Activated naive CD8-positive, alpha-beta T cell treated with anti-CD3 and anti-CD28 coated beads, Interleukin-2, amount 50 U/mL, for 16 hours (primary cell): ENCODE results near the gene PJA1.
A peak's percentile ranks its signal among the peaks of the same experiment; 100 is the strongest.

Experiments used
- DNase-seq: peaks from one replicate; pipeline ENCODE4 v3.0.0-alpha.2; 2020; ENCODE audit warnings: low read depth, low spot score

Gene PJA1, protein sequence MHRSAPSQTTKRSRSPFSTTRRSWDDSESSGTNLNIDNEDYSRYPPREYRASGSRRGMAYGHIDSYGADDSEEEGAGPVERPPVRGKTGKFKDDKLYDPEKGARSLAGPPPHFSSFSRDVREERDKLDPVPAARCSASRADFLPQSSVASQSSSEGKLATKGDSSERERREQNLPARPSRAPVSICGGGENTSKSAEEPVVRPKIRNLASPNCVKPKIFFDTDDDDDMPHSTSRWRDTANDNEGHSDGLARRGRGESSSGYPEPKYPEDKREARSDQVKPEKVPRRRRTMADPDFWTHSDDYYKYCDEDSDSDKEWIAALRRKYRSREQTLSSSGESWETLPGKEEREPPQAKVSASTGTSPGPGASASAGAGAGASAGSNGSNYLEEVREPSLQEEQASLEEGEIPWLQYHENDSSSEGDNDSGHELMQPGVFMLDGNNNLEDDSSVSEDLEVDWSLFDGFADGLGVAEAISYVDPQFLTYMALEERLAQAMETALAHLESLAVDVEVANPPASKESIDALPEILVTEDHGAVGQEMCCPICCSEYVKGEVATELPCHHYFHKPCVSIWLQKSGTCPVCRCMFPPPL

DNA sequence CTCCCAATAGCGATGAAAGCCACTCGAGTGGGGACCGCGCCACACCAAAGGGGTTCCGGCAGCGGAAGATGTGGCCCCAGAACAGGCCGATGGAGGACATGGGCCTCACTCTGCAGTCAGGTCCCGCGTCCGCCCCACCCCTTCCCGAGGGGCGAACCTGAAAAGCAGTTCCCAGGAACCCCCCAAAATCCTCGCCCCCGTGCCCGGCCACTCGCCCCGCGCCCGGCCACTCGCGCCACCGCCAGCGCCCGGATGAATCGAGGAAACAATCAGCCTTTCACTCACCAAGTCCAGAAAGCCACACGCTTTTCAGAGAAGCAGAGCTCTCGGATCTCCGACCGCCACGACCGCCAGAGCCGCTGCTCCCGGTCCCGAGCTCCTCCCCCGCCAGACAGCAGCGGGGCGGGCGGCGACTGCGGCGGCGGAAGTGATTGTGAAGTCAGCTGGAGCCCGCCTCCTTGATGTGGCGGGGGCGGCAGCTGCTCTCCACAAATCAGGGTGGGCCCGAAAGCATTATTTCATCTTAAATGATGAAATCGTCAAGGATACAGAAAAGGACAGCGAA lies at the start of gene PJA1:
Gene PJA1 (minus strand): TSS at position 367 of the 565 bp plus-strand sequence. CDS start 2,380 bp downstream, outside the sequence.
- peak; percentile 27 for DNase-seq

DNA sequence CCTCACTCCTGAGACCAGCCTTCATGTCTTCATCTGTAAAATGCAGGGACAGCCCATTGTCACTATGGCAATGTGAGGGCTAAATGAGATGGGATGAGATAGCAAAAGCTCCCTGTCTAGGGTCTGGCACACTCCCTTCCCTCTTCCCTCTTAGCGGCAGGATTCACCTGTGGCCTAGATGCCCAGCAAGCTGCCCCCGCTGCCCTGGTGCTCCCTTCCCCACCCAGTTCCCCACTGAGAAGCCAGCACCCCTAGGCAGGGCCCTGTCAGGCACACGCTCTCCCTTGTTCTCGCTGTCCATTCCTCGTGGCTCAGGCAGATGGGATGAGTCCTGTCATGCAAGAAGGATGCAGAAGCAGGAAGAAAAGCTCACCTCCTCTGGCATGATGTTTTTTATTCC lies 49.2 kb upstream of the PJA1 start:
- no peak for DNase-seq

DNA sequence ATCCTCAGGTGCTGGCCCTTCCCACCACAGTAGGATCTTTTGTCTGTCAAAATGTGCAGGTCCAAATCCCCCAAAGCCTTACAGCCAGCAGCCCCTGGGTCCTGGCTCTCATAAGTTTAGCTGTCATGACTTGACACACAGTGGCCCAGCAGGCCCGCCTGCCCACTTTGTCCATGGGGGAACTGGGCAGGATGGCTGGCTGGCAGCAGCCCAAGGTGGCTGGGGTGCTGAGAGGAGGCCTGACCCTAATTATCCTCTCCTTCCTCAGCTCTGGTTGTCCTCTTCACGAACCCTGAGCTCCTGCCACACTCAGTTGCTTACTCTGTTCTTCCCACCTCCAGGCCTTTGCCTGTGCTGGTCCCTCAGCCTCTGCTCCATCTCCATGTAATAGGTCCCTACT lies 46.4 kb upstream of the PJA1 start:
- DNase-seq: no peak

DNA sequence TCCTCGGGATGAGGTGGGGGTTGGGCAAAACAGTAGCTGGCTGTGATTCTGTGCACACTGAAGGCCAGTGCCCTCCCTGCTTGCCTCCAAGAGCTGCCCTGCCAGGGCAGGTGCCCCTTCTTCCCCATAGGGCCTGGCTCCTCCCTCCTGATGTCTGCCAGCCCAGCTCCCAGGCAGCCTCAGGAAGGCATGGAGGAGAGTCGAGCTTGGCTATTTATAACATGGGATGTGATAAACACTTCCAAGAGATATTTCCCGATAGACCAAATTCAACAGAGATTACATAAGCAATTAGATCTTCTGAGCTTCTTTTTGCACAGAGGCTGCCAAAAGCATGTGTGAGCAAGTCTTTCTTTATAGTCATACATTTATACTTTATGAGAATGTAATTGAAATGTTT lies 45.3 kb upstream of the PJA1 start:
- DNase-seq: no peak

DNA sequence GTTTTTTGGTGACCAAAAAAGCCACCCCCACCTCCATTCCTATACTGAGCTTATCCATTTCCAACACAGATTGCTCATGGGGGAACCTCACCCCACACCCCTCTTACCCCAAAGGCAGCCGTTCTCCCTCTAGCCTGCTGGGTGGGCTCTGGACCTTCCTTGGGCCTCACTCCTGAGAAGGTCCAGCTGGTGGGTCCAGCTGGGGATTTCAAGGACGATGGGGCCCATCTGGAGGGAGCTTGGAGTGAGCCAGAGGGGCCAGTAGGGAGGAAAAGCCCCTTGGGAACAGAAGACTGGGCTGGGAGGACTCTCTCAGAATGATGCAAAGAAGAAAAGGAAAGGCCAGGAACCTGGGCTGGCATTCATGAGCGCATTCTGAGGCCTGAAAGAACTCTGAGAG lies 42.0 kb upstream of the PJA1 start:
- no peak for DNase-seq

DNA sequence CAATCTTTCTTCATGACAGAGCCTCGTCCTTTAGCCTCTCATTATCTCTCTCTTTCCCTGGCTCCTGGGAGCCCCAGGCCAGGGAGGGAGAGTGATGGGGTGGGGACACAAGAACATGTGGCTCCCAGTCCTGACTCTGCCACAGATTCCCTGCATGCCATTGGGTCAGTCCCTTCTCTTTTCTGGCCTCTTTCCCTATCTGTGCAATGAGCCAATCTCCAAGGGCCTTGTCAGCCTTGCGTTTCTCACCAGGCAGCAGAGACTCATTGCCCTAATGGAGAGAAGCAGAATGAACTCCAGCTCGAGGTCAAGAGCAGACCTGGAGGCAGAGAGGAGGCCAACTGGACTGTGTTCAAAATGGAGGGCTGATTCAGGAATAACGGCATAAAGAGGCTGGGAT lies 38.4 kb upstream of the PJA1 start:
- DNase-seq: no peak

DNA sequence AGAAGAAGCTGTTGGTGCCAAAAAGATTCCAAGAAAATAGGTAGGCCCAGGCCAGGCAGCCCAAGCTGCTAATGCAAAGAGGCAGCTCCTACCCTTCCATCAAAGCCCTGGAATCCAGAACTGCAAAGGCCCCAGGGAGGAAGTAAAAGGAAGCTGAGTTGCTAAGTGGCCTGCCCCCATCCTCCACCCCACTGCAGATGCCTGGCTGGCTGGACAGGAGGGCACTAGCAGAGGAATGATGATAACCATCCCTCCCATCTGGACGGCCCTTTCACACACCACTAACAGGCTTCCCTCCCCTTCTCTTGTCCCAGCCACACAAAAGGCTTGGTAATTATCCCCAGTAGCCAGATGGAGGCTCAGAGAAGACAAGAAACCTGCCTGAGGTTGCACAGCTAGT lies 32.4 kb upstream of the PJA1 start:
- no peak for DNase-seq

DNA sequence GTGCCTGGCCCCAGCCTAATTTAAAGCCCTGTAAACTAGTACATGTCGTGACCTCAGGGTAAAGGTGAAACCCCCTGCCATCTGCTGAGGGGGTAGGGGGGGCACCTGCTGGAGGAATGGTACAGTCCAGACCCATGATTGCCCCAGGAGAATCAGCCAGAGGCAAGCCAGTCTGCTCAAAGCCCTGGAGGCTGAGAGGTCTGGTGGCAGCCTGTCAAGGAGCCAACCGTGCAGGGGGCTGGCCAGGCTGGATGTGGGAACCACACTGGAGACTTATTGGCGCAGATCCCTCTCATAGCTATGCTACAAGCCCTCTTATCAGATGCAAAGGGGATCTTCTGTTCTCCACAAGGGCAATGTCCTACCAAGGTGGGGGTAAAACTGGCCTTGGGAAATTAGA lies 31.4 kb upstream of the PJA1 start:
- DNase-seq: no peak

DNA sequence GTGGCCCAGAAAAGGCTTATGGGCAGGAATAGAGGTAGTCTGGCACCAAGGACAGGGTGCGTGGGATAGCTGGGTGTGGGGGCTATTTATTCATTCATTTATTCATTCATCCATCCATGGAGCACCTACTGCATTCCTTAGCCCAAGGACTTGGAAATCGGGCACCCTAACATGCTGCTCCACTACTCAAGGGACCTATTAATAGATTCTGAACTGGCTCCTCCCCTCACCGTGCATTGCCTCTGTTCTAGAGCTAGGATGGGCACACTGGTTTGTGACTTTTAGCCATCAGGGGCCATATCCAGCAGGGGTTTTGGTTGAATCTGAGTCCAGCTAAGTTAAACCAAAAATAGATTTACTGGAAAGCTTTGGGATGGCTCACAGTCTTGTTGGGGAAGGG lies 30.6 kb upstream of the PJA1 start:
- DNase-seq: no peak

DNA sequence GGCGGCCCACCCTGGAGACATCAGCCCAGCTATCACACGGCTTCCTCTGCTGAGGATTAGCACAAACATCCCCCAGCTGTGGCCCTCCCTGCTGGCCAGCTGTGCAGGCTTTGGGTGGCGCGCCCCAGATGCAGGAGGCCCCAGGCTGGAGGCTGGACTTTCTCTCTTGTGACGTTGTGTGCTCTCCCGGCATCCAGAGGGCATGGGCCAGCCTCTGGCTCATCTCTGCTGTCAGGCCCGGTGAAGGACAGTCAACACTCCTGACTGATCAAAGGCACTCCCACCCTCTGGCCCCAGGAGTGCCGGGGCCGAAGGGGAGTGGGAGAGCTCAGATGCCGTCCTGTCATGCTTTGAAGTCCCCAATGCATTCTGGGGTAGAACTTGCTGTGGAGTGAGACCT lies 29.9 kb upstream of the PJA1 start:
- DNase-seq: no peak

DNA sequence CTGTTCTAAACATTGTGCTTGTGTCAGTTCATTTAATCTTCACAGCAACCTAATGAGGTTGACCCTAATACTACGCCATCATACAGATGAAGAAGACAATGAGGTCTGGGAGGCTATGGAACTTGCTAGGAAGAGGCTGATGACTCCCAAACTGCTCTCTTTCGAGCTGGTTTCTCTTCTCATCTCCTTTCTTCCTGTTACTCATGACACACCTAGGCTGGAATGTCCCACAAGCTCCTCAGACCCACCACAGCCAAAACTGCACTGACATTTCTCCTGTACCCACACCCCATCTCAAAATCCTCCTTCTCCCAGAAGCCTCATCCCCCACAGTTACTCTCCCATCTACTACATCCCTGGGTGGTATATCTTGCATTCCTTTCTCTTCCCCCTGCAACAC lies 27.4 kb upstream of the PJA1 start:
- no peak for DNase-seq

DNA sequence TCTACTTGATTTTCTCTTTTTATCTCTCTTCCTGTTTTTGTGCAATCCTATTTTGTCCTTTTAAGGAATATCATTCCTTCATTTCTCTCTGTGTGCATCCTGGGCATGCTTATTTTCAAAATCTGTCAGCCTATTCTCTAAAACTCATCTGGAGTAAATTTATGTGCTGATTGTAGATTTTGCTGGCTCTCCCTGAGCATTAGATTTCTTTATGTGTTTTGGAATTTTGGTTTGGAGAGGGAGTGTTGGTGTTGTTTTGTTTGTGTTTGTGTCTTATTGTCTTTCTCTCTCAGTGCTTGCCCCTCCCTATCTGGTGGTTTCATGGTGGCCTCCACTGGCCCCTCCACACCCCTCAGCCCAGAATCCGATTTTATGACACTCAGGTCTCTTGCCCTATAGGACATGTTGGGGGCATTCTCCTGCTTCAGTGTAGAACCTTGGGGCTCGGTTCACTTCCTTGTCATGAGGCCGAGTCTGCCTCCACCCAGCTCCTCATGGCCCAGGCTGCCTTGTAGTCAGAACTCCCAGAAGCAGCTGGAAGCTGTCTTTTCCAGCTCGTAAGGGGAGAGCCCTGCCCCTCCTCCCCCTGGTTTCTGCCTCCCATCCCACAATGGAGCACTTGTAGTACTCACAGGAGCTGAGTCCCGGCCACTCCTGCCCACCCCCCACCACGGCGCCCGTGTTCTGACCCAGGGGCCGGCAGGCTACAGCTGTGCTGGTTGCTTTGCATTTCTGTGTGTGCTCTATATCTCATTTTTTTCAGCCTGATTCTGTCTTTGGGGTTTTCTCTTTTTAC lies 24.5 kb upstream of the PJA1 start:
- DNase-seq: no peak

DNA sequence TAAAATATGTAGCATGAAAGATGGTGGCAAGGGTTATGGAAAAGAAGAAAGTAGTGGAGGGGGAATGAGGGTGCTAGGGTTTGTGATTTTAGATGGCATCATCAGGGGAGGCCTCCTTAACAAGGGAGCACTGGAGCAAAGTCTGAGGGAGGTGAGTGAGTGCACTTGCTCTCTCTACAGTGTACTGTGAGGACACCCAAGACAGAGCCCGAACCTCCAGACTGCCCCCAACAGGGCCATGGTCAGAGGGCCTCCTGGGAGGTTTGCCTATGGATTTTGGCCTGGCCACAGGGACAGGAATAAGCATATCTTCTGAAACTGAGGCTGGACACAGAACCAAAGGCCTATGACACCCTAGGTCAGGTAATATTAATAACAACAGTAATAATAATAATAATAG lies 21.4 kb upstream of the PJA1 start:
- DNase-seq: no peak

DNA sequence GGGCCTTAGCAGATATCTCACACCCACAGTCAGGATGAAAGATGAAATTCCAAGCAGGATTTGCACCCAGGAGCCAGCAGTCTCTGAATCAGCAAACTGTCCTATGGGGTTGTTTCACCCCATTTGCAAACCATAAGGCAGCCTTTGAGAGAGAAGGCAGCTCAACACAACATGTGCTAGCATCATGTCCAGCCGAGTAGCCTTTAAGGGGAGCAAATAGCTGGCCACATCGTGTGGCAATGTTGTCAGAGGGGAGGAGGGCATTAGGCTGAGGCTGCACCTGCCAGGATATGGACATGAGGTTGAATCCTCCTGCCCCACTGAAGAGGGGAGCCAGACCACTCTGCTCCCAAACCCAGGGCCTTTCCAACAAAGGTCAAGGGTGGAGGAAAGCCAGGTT lies 20.6 kb upstream of the PJA1 start:
- no peak for DNase-seq

DNA sequence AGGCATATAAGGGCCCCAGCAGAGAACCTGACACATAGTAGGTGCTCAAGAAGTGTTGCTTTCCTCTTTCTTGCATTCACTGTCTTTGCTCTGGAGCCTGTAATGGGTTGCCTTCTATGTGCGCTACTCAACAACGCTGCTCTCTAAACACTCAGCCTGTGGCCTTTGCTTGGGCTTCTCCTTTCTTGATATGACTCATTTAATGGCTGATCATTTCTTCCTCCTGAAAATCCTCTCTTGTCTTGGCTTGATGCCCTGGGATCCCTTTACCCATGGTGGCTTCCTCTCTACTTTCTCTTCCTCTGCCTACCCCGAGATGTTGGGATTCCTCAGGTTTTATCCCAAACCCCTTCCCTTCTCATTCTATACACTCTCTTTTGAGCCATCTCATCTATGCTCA lies 19.9 kb upstream of the PJA1 start:
- DNase-seq: no peak

DNA sequence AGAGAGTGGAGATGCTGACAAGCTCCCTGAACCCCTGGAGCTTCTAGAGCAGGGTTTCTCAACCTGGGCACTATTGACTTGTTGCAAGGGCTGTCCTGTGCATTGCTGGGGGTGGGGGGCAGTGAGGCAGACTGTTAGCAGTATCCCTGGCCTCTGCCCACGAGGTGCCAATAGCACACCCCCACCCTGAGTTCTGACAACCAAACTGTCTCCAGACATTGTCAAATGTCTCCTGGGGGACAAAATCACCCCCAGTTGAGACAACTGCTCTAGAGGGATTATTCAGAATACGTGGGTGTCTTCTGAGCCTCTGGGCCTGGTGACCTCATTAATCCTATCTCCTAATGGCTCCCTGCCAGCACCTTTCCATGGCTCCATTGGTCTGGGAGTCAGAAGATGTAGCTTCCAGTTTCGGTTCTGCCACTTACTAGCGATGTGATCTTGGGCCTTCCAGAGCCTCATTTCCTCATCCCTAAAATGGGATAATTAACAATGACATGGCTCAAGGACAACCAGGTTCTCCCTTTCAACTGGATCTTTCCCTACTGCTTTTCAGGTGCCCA lies 17.6 kb upstream of the PJA1 start:
- DNase-seq: no peak

DNA sequence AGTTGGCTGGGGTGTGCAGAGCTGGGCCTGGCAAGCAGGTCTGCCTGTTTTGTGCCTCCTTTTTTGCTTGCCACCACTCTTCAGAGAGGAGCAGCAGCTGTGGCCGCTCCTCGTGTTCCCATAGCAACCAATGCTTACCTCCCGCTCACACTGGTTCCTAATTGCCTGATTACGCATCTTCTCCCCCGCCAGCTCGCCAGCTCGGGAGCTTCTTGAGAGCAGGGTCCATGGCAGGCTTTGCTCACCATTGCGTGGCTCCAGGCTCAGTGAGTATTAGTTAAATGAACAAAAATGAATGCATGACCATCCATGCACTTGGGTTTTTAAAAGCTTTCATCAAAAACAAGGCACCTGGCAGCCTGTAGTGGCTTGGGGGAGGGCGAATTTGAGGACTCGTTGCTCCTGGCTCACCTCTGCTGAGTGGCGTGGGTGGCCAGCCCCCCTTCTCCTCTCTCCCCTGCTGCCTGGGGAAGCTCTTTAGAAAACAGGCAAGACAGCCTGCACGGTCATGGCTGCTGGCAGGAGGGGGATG lies 14.2 kb upstream of the PJA1 start:
- no peak for DNase-seq

DNA sequence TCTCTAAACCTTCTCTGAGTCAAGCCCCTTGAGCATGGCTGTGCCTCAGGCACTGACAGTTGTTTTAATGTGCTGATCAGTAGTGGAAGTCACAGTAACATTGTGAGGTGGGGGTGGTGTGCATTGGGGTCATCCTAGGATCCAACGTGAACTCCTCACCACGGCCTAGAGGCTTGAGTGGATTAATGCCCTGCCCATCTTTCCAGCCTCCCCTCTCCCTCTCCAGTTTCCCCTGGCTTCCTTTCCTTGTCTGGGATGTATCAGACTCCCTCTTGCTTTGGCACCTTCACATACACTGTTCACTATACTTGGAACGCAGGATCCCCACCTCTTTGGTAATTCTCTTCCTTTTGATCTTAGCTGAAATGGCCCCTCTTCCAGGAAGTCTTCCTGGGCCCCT lies 13.3 kb upstream of the PJA1 start:
- DNase-seq: no peak

DNA sequence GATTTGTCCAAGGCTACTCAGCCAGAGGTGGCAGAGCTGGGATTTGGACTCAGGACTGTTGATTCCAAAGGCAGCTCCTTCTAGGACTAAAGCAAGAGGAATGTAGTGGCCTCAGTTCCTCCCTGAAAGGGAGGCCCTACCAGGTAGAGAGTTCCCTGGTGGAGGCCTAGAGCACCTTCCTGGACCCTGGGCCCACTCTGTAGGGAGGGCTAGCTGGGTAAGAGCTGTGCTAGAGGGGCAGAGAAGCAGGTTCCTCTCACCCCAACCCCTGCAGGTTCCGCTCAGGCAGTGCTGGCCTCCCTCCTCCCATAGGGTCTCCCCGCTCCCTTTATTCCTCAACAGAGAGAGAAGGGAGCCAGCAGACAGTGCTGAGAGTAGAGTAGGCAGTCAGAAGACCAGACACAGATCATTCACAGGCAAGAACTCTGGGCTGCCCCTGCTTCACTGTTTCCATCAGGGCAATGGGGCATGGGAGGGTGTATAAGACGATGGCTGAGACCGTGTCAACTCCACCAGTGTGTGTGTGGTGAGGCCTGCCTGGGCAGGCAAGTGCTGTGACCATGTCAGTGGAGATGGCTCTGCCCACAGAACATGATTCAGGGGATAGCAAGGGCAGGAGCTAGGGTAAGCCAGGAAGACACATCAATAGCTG lies 12.4 kb upstream of the PJA1 start:
- DNase-seq: no peak

DNA sequence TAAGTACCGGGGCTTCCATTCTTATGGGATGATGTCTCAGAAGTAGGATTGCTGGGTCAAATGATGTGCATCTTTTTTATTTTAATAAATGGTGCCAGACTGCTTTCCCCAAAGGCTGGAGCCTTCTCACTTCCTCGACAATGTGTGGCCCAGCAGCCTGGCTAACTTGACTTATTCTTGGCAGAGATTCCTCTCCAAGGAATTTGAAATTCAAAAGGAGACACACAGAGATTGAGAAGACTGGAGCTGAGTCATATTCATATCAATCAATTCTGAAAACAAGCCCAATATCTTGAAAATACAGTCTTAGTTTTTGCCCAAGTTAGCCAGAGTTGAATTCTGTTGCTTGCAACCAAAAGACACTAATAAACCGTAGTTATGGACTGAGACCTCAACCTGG lies 10.8 kb upstream of the PJA1 start:
- no peak for DNase-seq

DNA sequence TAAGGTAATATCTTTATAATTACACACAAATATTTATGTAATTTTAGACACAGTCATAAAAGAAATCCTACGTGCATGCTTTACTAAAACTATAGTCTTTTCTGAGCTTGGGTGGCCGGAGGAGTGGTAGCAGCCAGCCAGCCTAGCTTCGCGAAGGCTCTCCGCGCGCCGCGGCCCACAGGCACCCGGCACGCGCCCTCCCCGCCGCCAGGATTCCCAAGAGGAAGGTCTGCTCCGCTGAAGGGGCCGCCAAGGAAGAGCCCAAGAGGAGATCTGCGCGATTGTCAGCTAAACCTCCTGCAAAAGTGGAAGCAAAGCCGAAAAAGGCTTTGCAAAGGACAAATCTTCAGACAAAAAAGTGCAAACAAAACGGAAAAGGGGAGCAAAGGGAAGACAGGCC lies 8.7 kb upstream of the PJA1 start:
- no peak for DNase-seq
